GM12873 (cell line): ENCODE data around the gene ECSIT.

Experiments used
- CTCF ChIP-seq: IDR thresholded peaks from 2 replicates; pipeline ENCODE4 v1.5.1; 2012; ENCODE audit warnings: low read depth, mild to moderate bottlenecking, moderate library complexity, low read length, control low read depth; ENCODE audit not compliant: insufficient read depth; ENCODE audit errors: missing control alignments

The ECSIT gene

DNA sequence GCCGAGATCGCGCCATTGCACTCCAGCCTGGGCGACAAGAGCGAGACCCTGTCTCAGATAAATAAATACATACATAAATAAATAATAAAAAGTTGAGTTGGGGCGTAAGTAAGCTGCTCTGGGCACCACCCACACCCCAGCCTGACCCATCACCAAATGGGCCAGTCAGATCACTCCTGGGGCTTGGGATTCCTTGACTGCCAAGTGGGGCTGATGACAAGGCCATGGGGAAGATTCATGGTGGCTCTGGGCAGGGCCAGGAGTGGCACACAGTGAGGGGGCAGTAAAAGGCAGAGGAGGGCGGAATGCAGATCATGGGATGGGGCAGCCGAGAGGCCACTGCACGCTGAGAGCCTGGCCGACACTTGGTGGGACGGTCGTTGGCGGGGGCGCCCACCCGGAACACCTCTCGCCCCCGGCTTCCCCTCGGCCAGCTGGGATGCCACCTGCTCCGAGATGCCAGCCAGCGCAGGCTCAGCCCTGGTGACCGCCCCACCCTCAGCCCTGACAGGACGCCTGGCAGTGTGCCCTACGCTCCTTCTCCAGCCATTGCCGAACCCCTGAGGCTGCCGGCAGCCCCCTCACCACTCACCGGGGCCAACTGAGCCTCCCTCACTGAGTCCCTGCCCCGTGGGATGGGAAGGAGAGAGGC, 34.2 kb downstream of the ECSIT start:
- TF ChIP-seq CTCF = no peak

GRCh38 chr19:11489378-11489777, 39.6 kb downstream of the ECSIT start:
- TF ChIP-seq CTCF = no peak

- TF ChIP-seq CTCF = no peak
Measured at GRCh38 chr19:11486661-11487503, 42.1 kb downstream of the ECSIT start.

DNA sequence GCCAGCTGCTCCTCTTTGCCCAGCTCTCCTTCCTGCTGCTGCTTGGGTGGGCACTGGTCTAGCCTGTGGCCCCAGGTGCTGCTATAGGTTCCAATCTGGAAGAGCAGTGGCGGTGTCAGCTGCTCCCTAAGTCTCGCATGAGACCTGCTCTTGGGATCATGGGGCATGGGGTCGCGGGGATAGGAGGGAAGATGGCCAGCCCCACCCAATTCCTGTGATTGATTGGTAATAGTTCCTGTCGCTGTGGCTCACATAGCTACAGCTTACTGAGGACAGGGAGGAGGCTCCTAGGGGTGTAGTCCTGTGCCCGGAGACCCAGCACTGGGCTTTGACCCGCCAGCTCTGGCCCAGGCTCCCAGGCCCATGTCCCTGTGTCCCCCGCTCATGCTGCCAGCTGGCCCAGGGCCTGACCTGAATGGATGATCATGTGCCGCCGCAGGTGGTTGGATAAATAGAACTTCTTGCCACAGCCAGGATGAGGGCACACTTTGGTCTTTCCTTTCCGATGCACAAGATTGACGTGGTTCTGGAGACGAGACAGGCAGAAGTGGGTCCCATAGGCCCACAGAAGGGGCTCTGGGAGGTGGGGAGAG, 43.6 kb downstream of the ECSIT start:
- TF ChIP-seq CTCF = no peak

GRCh38 chr19:11483366-11484111, 45.4 kb downstream of the ECSIT start:
- no peak for TF ChIP-seq CTCF

GRCh38 chr19:11482384-11483050, 46.4 kb downstream of the ECSIT start:
- TF ChIP-seq CTCF = peak; percentile 94
